DND-41 (cell line): Measurements from ENCODE around the gene KNDC1.

ENCODE experiments used
- ATAC-seq: fragments of 200-7000 bp; cut with Tn5 transposase; 3 replicates; pipeline ENCODE4 v1.9.1; 2021; ENCODE audit warnings: low read depth; ENCODE audit not compliant: insufficient read depth
- DNase-seq: peaks from one replicate; pipeline ENCODE4 v3.0.0-alpha.2; 2020
- H2AFZ ChIP-seq: 2 replicates; pipeline ENCODE4 v1.6.0; 2012; ENCODE audit warnings: low read depth, low read length
- H3K27ac ChIP-seq: 2 replicates; pipeline ENCODE4 v1.5.1; 2012; ENCODE audit warnings: low read length, inconsistent platforms
- H3K27me3 ChIP-seq: fragments of 200-600 bp; sonication (generic); 2 replicates; pipeline ENCODE4 v1.6.0; 2012; ENCODE audit warnings: low read length, mild to moderate bottlenecking, inconsistent platforms; ENCODE audit not compliant: insufficient read depth, poor library complexity
- H3K36me3 ChIP-seq: 2 replicates; pipeline ENCODE4 v1.5.1; 2012; ENCODE audit warnings: low read length, inconsistent platforms; ENCODE audit not compliant: insufficient read depth
- H3K4me1 ChIP-seq: 2 replicates; pipeline ENCODE4 v1.5.1; 2012; ENCODE audit warnings: mild to moderate bottlenecking, low read length; ENCODE audit not compliant: insufficient read depth
- H3K4me2 ChIP-seq: 2 replicates; pipeline ENCODE4 v1.6.0; 2012; ENCODE audit warnings: mild to moderate bottlenecking, moderate library complexity, low read length, inconsistent platforms; ENCODE audit not compliant: insufficient read depth
- H3K4me3 ChIP-seq, 2 experiments: fragments of 200-600 bp in 1 of 2; shearing (Covaris generic) in 1 of 2; 2 replicates each; pipeline ENCODE4 v1.5.1; 2012 to 2016; ENCODE audit warnings: inconsistent platforms in 2 of 2, low read length in 2 of 2, mild to moderate bottlenecking in 2 of 2, low read depth in 1 of 2, moderate library complexity in 1 of 2
- H3K79me2 ChIP-seq: 2 replicates; pipeline ENCODE4 v1.6.0; 2012; ENCODE audit warnings: low read length, inconsistent platforms; ENCODE audit not compliant: insufficient read depth
- H3K9ac ChIP-seq: 2 replicates; pipeline ENCODE4 v1.6.0; 2012; ENCODE audit warnings: low read depth, mild to moderate bottlenecking, inconsistent platforms, low read length, moderate library complexity
- H3K9me3 ChIP-seq: 2 replicates; pipeline ENCODE4 v1.5.1; 2012; ENCODE audit warnings: low read length, moderate library complexity, mild to moderate bottlenecking, inconsistent platforms; ENCODE audit not compliant: insufficient read depth, severe bottlenecking
- H4K20me1 ChIP-seq: 2 replicates; pipeline ENCODE4 v1.6.0; 2012; ENCODE audit warnings: low read length; ENCODE audit not compliant: insufficient read depth
- EZH2 ChIP-seq: IDR thresholded peaks from 3 replicates; pipeline ENCODE4 v1.6.1; 2012; ENCODE audit warnings: borderline replicate concordance, low read depth, mild to moderate bottlenecking, moderate library complexity, low read length, inconsistent platforms; ENCODE audit not compliant: severe bottlenecking
- TF ChIP-seq, protein P1 (sequence below): IDR thresholded peaks from 2 replicates; pipeline ENCODE4 v1.5.1; 2012; ENCODE audit warnings: borderline replicate concordance, low read length, moderate library complexity, mild to moderate bottlenecking; ENCODE audit not compliant: poor library complexity, severe bottlenecking; ENCODE audit errors: extremely low read depth

Gene KNDC1

DNA sequence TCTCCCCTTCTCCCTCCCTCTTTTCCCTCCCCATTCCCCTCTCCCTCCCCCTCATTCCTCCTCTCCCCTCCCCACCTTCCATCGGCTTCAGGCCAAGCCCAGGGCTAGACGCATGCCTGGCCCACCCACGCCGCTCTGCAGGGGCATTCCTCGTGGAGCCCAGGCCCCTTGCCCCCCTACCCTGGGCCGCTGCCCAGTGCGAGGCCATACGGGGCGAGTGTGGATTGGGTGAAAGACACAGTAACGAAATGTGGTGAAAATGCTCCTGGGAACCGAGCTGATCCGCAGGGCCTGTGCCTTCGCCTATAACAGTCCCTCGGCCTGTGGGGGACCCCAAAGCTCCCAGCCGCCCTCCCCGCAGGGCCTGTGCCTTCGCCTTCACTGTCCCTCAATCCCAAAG, 44.0 kb upstream of the KNDC1 start:
- Histone ChIP-seq H3K9ac (no peak overlapping the region), H3K27me3 (no peaks in the 10 kb centered on the region), H3K4me1 (no peaks in the 10 kb centered on the region), H3K27ac (no peak overlapping the region), H3K36me3 (no peaks in the 10 kb centered on the region), H2AFZ (no peak overlapping the region), H3K79me2 (no peaks in the 10 kb centered on the region), H3K4me3 (no peak overlapping the region), H4K20me1 (no peaks in the 10 kb centered on the region), H3K9me3 (peaks cover 11% of the 10 kb centered on the region), H3K4me2 (no peak overlapping the region)
- DNase-seq: no peak
- no peak for TF ChIP-seq EZH2
- TF ChIP-seq, protein P1, sequence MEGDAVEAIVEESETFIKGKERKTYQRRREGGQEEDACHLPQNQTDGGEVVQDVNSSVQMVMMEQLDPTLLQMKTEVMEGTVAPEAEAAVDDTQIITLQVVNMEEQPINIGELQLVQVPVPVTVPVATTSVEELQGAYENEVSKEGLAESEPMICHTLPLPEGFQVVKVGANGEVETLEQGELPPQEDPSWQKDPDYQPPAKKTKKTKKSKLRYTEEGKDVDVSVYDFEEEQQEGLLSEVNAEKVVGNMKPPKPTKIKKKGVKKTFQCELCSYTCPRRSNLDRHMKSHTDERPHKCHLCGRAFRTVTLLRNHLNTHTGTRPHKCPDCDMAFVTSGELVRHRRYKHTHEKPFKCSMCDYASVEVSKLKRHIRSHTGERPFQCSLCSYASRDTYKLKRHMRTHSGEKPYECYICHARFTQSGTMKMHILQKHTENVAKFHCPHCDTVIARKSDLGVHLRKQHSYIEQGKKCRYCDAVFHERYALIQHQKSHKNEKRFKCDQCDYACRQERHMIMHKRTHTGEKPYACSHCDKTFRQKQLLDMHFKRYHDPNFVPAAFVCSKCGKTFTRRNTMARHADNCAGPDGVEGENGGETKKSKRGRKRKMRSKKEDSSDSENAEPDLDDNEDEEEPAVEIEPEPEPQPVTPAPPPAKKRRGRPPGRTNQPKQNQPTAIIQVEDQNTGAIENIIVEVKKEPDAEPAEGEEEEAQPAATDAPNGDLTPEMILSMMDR: no peak
- no peak for ATAC-seq

DNA sequence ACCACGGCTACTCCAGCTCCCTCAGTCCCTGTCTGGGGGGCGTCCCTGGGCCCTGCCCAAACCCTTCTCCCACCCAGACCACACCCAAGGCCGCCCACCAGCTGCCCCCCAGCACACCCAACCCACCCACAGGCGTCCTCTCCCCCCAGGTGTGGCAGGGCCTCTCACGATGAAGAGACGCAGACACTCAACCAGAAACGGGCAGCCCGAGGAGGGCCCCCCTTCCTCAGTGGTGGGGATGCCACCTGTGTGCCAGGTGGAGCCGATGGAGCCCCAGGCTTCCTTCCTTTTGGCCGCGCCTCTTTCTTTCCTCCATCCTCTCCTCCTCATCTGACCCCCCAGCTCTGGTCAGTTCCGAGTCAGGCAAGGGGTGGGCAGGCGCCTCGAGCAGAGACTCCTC, 43.6 kb upstream of the KNDC1 start:
- no peak overlapping the region for H2AFZ ChIP-seq
- H3K4me3 ChIP-seq: no peak overlapping the region
- H3K4me1 ChIP-seq: no peaks in the 10 kb centered on the region
- H3K36me3 ChIP-seq: no peaks in the 10 kb centered on the region
- H3K4me2 ChIP-seq: no peak overlapping the region
- H3K27ac ChIP-seq: no peak overlapping the region
- ATAC-seq (no peak), DNase-seq (no peak)
- H3K27me3 ChIP-seq: no peaks in the 10 kb centered on the region
- no peaks in the 10 kb centered on the region for H3K79me2 ChIP-seq
- H3K9me3 ChIP-seq: peaks cover 15% of the 10 kb centered on the region
- H4K20me1 ChIP-seq: no peaks in the 10 kb centered on the region
- H3K9ac ChIP-seq: no peak overlapping the region
- no peak for TF ChIP-seq EZH2
- TF ChIP-seq, protein P1: no peak

DNA sequence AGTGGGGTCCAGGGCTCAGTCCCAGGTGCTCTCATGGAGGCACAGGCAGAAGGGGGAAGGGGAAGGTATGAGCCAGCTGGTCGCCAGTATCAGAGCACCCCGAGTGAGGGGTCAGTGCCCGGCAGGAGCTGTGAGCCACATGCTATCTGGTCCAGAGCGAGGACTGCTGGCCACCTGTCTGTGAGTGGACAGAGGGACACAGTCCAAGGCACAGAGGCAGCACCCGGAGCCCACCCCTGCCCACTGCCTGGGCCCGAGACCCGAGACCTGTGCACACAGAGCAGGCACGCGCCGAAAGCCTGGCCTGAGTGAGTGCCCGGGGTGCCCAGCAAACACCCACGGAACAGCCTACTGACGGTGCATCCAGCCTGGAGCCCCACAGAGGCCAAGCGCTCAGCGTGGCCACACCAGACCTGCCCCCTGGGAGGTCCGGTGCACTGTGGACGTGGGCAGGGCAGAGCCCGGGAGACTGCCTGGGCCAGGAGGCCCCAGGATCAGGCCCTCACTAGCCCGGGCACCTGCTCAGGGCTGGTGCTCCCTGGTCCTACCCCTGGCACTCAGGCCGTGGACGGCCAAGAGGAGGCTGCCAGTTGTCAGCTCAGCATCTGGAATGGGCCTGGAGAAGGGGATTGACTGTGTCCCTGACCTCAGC, 42.9 kb upstream of the KNDC1 start:
- H3K36me3 ChIP-seq: no peaks in the 10 kb centered on the region
- H3K9me3 ChIP-seq: peaks cover 13% of the 10 kb centered on the region
- no peak overlapping the region for H3K4me3 ChIP-seq
- no peaks in the 10 kb centered on the region for H4K20me1 ChIP-seq
- H2AFZ ChIP-seq: no peak overlapping the region
- TF ChIP-seq EZH2: no peak
- TF ChIP-seq, protein P1: no peak
- H3K27me3 ChIP-seq: no peaks in the 10 kb centered on the region
- H3K27ac ChIP-seq: no peak overlapping the region
- no peaks in the 10 kb centered on the region for H3K4me1 ChIP-seq
- no peaks in the 10 kb centered on the region for H3K79me2 ChIP-seq
- no peak overlapping the region for H3K9ac ChIP-seq
- DNase-seq (no peak), ATAC-seq (no peak)
- H3K4me2 ChIP-seq: no peak overlapping the region
